Measurements from ENCODE around the gene CD9.

GRCh38 chr12:6158255-6158654 lies 41.9 kb upstream of the CD9 start:
- TF ChIP-seq POLR2A (IDR thresholded peaks at IDR 0.05; ENCODE audit: low read depth, low read length): no peak
- TF ChIP-seq TAF1 (IDR thresholded peaks at IDR 0.05; ENCODE audit: borderline replicate concordance, low read depth, low read length): no peak
- no peak for TF ChIP-seq POLR2AphosphoS5 (IDR thresholded peaks at IDR 0.05; ENCODE audit: low read depth, low read length)

All from GM12892 (cell line).